ENCODE data around the gene MAST1. TPM values are rescaled to one million over a fixed set of nuclear protein-coding genes. Genes with fewer than 3 reads are reported as not detected.
A peak's percentile ranks its signal among the peaks of the same experiment; 100 is the strongest.

MAST1 gene
- total RNA-seq, 1 donor from 2014 or later, result 0.15 TPM

- TF ChIP-seq CTCF (IDR thresholded peaks at IDR 0.05), result peak; percentile 99
- Histone ChIP-seq H3K27me3 (ENCODE audit: low read depth) (peaks cover 43% of the 10 kb centered on the region), H3K36me3 (no peaks in the 10 kb centered on the region), H3K4me3 (peak overlapping the region; percentile 31), H3K27ac (no peak overlapping the region), H3K9me3 (no peaks in the 10 kb centered on the region), H3K4me1 (peaks cover 7% of the 10 kb centered on the region)
- intact Hi-C loops (cut with DNase I), result loop anchor here (10.0 kb wide), 1 partner anchor 83 kb away; no protein-coding TSS in a partner anchor
- peak; percentile 98 to 99 for ATAC-seq
- peak; percentile 92 for DNase-seq
These were observed 9.1 kb downstream of the MAST1 start for GRCh38 chr19:12847159-12848139.

- Histone ChIP-seq H3K36me3 (no peaks in the 10 kb centered on the region), H3K4me1 (no peaks in the 10 kb centered on the region), H3K27ac (no peak overlapping the region), H3K4me3 (no peak overlapping the region), H3K27me3 (ENCODE audit: low read depth) (no peaks in the 10 kb centered on the region), H3K9me3 (no peaks in the 10 kb centered on the region)
- no peak for DNase-seq
- ATAC-seq, result no peak
- no peak for TF ChIP-seq CTCF (IDR thresholded peaks at IDR 0.05)
- intact Hi-C loops (cut with DNase I), result no loop called here
These were observed 18.3 kb downstream of the MAST1 start for GRCh38 chr19:12856653-12857052.

- intact Hi-C loops (cut with DNase I), result no loop called here
- Histone ChIP-seq H3K27me3 (ENCODE audit: low read depth) (no peaks in the 10 kb centered on the region), H3K4me3 (no peak overlapping the region), H3K27ac (no peak overlapping the region), H3K4me1 (no peaks in the 10 kb centered on the region), H3K9me3 (no peaks in the 10 kb centered on the region), H3K36me3 (no peaks in the 10 kb centered on the region)
- ATAC-seq, result no peak
- no peak for DNase-seq
- no peak for TF ChIP-seq CTCF (IDR thresholded peaks at IDR 0.05)
These were observed 20.0 kb downstream of the MAST1 start for GRCh38 chr19:12858041-12858928.

GRCh38 chr19:12859546-12859945 is 21.2 kb downstream of the MAST1 start:
- Histone ChIP-seq H3K27ac (no peak overlapping the region), H3K4me1 (no peaks in the 10 kb centered on the region), H3K4me3 (no peak overlapping the region), H3K36me3 (no peaks in the 10 kb centered on the region), H3K27me3 (ENCODE audit: low read depth) (no peaks in the 10 kb centered on the region), H3K9me3 (no peaks in the 10 kb centered on the region)
- ATAC-seq (no peak), DNase-seq (no peak)
- TF ChIP-seq CTCF (IDR thresholded peaks at IDR 0.05), result no peak
- intact Hi-C loops (cut with DNase I), result no loop called here

GRCh38 chr19:12864143-12864542 is 25.8 kb downstream of the MAST1 start:
- Histone ChIP-seq H3K9me3 (no peaks in the 10 kb centered on the region), H3K36me3 (no peaks in the 10 kb centered on the region), H3K4me3 (no peak overlapping the region), H3K4me1 (peaks cover 10% of the 10 kb centered on the region), H3K27me3 (ENCODE audit: low read depth) (no peaks in the 10 kb centered on the region), H3K27ac (no peak overlapping the region)
- TF ChIP-seq CTCF (IDR thresholded peaks at IDR 0.05), result no peak
- intact Hi-C loops (cut with DNase I), result no loop called here
- DNase-seq (no peak), ATAC-seq (no peak)
